KMS-11 (cell line): Measurements from ENCODE around the gene P2RY1.

Experiments
- H2AFZ ChIP-seq: fragments of 200-600 bp; sonication (generic); 2 replicates; pipeline ENCODE4 v1.6.1; 2016; ENCODE audit warnings: antibody characterized with exemption, mixed run types, low read depth
- H3K27ac ChIP-seq: fragments of 200-600 bp; sonication (generic); 2 replicates; pipeline ENCODE4 v1.6.1; 2016; ENCODE audit warnings: mild to moderate bottlenecking, mixed run types
- H3K27me3 ChIP-seq: fragments of 200-600 bp; sonication (generic); 2 replicates; pipeline ENCODE4 v1.6.1; 2017; ENCODE audit warnings: mild to moderate bottlenecking, low read depth, mixed run types, moderate library complexity; ENCODE audit not compliant: insufficient read depth
- H3K36me3 ChIP-seq: fragments of 200-600 bp; sonication (generic); 2 replicates; pipeline ENCODE4 v1.6.1; 2017; ENCODE audit warnings: mild to moderate bottlenecking, mixed run types; ENCODE audit not compliant: insufficient read depth
- H3K4me1 ChIP-seq: fragments of 200-600 bp; sonication (generic); 2 replicates; pipeline ENCODE4 v1.6.1; 2016; ENCODE audit warnings: mild to moderate bottlenecking, low read depth, mixed run types; ENCODE audit not compliant: poor library complexity, severe bottlenecking
- H3K4me2 ChIP-seq: fragments of 200-600 bp; sonication (generic); 2 replicates; pipeline ENCODE4 v1.7.0; 2016; ENCODE audit warnings: mild to moderate bottlenecking, mixed run types
- H3K4me3 ChIP-seq: fragments of 200-600 bp; sonication (generic); IDR thresholded peaks from 2 replicates; pipeline ENCODE4 v1.6.1; 2017; ENCODE audit warnings: low read depth, low read length, mixed read lengths; ENCODE audit not compliant: insufficient read depth
- H3K79me2 ChIP-seq: fragments of 200-600 bp; sonication (generic); 2 replicates; pipeline ENCODE4 v1.6.1; 2016; ENCODE audit warnings: low read depth, mixed run types; ENCODE audit not compliant: insufficient read depth
- H3K9ac ChIP-seq: fragments of 200-600 bp; sonication (generic); 2 replicates; pipeline ENCODE4 v1.6.1; 2016; ENCODE audit warnings: mild to moderate bottlenecking, mixed run types
- H4K20me1 ChIP-seq: fragments of 200-600 bp; sonication (generic); 2 replicates; pipeline ENCODE4 v1.6.1; 2016; ENCODE audit warnings: mild to moderate bottlenecking, mixed run types; ENCODE audit not compliant: insufficient read depth
- TF ChIP-seq, protein P1 (sequence below): fragments of 200-600 bp; sonication (generic); conservative IDR thresholded peaks from 2 replicates; pipeline ENCODE4 v1.6.1; 2017; ENCODE audit warnings: low read depth, mild to moderate bottlenecking, antibody characterized with exemption, low read length, moderate library complexity, mixed read lengths

Gene P2RY1

DNA sequence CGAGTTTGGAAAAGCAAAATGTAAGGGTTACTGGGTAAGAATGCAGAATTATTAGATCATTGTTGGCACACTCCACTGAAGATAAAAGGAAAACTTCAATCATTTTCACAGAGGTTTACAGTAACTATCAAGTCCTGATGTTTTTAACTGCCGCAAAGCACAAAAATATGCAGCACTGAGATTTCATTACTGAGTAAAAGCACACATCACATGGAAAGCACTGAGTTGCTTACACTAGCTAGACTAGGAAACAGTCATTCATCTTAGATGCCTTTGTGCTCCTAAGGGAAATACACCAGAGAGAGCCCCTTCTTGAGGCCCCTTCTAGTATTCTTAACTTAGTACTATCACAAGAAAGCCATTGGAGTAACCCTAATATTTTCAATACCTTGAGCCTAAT is 11.8 kb upstream of the P2RY1 start:
- H2AFZ ChIP-seq: no peak overlapping the region
- H3K27me3 ChIP-seq: no peaks in the 10 kb centered on the region
- no peaks in the 10 kb centered on the region for H4K20me1 ChIP-seq
- TF ChIP-seq, protein P1, sequence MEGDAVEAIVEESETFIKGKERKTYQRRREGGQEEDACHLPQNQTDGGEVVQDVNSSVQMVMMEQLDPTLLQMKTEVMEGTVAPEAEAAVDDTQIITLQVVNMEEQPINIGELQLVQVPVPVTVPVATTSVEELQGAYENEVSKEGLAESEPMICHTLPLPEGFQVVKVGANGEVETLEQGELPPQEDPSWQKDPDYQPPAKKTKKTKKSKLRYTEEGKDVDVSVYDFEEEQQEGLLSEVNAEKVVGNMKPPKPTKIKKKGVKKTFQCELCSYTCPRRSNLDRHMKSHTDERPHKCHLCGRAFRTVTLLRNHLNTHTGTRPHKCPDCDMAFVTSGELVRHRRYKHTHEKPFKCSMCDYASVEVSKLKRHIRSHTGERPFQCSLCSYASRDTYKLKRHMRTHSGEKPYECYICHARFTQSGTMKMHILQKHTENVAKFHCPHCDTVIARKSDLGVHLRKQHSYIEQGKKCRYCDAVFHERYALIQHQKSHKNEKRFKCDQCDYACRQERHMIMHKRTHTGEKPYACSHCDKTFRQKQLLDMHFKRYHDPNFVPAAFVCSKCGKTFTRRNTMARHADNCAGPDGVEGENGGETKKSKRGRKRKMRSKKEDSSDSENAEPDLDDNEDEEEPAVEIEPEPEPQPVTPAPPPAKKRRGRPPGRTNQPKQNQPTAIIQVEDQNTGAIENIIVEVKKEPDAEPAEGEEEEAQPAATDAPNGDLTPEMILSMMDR: no peak
- H3K4me1 ChIP-seq: no peaks in the 10 kb centered on the region
- no peaks in the 10 kb centered on the region for H3K36me3 ChIP-seq
- no peak overlapping the region for H3K4me3 ChIP-seq
- no peak overlapping the region for H3K9ac ChIP-seq
- no peaks in the 10 kb centered on the region for H3K79me2 ChIP-seq
- no peak overlapping the region for H3K27ac ChIP-seq
- no peak overlapping the region for H3K4me2 ChIP-seq

DNA sequence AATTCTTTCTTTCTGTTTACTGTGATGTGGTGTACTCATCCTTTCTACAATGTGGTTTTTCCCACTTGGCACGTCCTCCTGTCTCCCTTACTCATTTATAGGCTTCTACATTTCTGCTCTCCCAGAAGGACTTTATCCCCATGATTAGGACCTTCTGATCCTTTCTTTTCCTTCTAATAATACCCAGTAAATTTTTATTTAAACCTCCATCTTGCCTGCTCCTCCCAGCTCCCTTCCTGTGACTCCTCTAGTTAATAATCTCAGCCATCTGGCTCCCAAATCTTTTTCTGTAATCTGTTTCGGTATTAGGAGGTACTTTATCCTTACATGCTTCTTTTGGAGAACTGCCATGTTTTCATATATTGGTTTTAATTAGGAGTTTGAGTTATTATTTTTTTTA is 11.2 kb upstream of the P2RY1 start:
- H3K4me3 ChIP-seq: no peak overlapping the region
- no peaks in the 10 kb centered on the region for H4K20me1 ChIP-seq
- H3K27ac ChIP-seq: no peak overlapping the region
- H2AFZ ChIP-seq: no peak overlapping the region
- no peaks in the 10 kb centered on the region for H3K36me3 ChIP-seq
- H3K27me3 ChIP-seq: no peaks in the 10 kb centered on the region
- no peak overlapping the region for H3K9ac ChIP-seq
- no peaks in the 10 kb centered on the region for H3K4me1 ChIP-seq
- H3K4me2 ChIP-seq: no peak overlapping the region
- TF ChIP-seq, protein P1: no peak
- no peaks in the 10 kb centered on the region for H3K79me2 ChIP-seq

DNA sequence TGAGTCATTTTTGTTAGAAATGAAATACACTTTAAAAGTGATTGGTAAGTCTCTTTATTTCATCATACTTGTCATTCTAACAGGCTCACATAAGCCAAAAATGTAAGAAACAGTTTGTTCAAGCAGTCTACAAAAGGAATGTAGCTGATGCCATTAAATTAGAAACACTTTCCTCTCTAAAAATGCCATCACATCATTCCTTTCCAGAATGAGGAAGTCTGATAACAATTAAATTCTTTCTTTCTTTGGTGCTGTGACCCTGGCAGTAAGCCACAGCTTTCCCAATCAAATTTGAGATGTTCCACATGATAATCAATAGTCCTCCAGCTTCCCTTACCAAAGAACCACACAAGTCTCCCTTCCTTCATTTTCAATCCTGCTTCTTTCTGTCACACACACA is 9.4 kb upstream of the P2RY1 start:
- no peak overlapping the region for H3K27ac ChIP-seq
- H2AFZ ChIP-seq: no peak overlapping the region
- no peaks in the 10 kb centered on the region for H4K20me1 ChIP-seq
- H3K4me1 ChIP-seq: no peaks in the 10 kb centered on the region
- no peaks in the 10 kb centered on the region for H3K79me2 ChIP-seq
- no peak overlapping the region for H3K4me3 ChIP-seq
- TF ChIP-seq, protein P1: no peak
- H3K4me2 ChIP-seq: no peak overlapping the region
- H3K9ac ChIP-seq: no peak overlapping the region
- no peaks in the 10 kb centered on the region for H3K36me3 ChIP-seq
- H3K27me3 ChIP-seq: no peaks in the 10 kb centered on the region

DNA sequence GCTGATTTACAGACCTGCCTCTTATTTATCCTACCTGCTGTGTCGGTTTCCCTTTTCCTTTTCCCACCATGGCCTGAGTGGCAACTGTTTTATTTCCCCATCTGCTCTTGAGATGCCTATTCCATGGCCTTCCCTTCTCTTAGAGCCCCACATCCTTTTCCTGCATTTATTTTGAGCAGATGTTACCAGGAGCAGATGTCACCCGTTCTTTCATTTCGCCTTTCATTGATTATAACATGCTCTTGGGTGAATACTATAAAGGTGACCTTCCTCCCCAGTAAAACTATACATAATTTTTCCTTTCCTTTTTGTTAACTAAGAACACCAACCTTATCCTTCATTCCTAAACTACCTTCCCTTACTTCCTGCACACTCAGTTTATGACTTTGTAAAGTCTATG is 8.5 kb upstream of the P2RY1 start:
- Histone ChIP-seq H3K79me2 (no peaks in the 10 kb centered on the region), H3K27ac (no peak overlapping the region), H2AFZ (no peak overlapping the region), H3K4me1 (no peaks in the 10 kb centered on the region), H3K9ac (no peak overlapping the region), H4K20me1 (no peaks in the 10 kb centered on the region), H3K4me2 (no peak overlapping the region), H3K36me3 (no peaks in the 10 kb centered on the region), H3K4me3 (no peak overlapping the region), H3K27me3 (no peaks in the 10 kb centered on the region)
- TF ChIP-seq, protein P1: no peak

DNA sequence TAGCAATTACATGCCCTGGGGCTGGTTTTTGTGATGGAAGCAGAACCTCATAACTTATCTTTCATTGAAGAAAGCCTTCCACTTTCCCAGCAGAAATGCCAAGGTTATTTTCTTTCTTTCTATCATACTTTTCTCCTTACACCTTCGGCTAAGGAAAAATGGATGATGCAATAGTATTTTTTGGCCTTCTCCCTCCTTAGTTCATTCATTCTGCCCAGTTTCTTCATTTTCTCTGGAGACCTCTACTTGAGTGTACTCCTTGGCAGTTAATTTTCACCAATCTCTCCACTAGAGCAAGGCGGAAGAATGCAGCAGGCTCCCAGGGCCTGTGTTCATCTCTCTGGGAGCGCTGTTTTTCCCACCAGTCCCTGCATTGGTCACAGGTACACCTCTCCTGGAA is 7.6 kb upstream of the P2RY1 start:
- H3K9ac ChIP-seq: no peak overlapping the region
- no peak overlapping the region for H3K4me3 ChIP-seq
- TF ChIP-seq, protein P1: no peak
- H3K79me2 ChIP-seq: no peaks in the 10 kb centered on the region
- no peak overlapping the region for H2AFZ ChIP-seq
- no peaks in the 10 kb centered on the region for H3K27me3 ChIP-seq
- H3K4me1 ChIP-seq: no peaks in the 10 kb centered on the region
- H4K20me1 ChIP-seq: no peaks in the 10 kb centered on the region
- H3K36me3 ChIP-seq: no peaks in the 10 kb centered on the region
- H3K27ac ChIP-seq: no peak overlapping the region
- H3K4me2 ChIP-seq: no peak overlapping the region
